Tibial artery (tissue), 4 donors: ENCODE data around the gene KLHL22.

ENCODE experiments used
- DNase-seq, 2 donors: peaks; one replicate each; pipeline ENCODE4 v3.0.0-alpha.2; 2019
- H3K27ac ChIP-seq, 2 donors: fragments of 200-600 bp; sonication (generic) in 1 of 2; 1 replicate in 1 of 2; 2 replicates in 1 of 2; pipeline ENCODE4 v1.5.1; 2018 to 2019; ENCODE audit warnings: mild to moderate bottlenecking in 1 of 2
- H3K27me3 ChIP-seq, 2 donors: fragments of 200-600 bp; sonication (generic) in 1 of 2; one replicate each; pipeline versions ENCODE4 v1.5.1 to v1.6.0; 2016 to 2019
- H3K36me3 ChIP-seq, 3 donors: fragments of 200-600 bp; sonication (generic) in 2 of 3; one replicate each; pipeline ENCODE4 v1.5.1; 2016 to 2019; ENCODE audit warnings: mild to moderate bottlenecking in 2 of 3
- H3K4me1 ChIP-seq, 4 donors: fragments of 200-600 bp; sonication (generic) in 2 of 4; 1 replicate in 3 of 4; 2 replicates in 1 of 4; pipeline ENCODE4 v1.5.1; 2016 to 2019
- H3K4me3 ChIP-seq, 2 donors: fragments of 200-600 bp; sonication (generic) in 1 of 2; 1 replicate in 1 of 2; 2 replicates in 1 of 2; pipeline ENCODE4 v1.5.1; 2018 to 2019; ENCODE audit warnings: mild to moderate bottlenecking in 2 of 2
- H3K9me3 ChIP-seq, 3 donors: fragments of 200-600 bp; sonication (generic) in 1 of 3; one replicate each; pipeline ENCODE4 v1.5.1; 2016 to 2019
- intact Hi-C: fragments of 100-400 bp; cut with DNase I; formaldehyde crosslinking; loops from one replicate; pipeline ENCODE4 v1.15.0; 2023; ENCODE audit warnings: low total_unique reads
- TF ChIP-seq, protein P1 (sequence below), 2 experiments: fragments of 200-600 bp in 1 of 2; fragments of 450-650 bp in 1 of 2; IDR thresholded peaks; one replicate each; pipeline ENCODE4 v1.5.1; 2017 to 2019; ENCODE audit warnings: antibody characterized with exemption in 2 of 2, mild to moderate bottlenecking in 1 of 2, moderate library complexity in 1 of 2

Gene KLHL22

DNA sequence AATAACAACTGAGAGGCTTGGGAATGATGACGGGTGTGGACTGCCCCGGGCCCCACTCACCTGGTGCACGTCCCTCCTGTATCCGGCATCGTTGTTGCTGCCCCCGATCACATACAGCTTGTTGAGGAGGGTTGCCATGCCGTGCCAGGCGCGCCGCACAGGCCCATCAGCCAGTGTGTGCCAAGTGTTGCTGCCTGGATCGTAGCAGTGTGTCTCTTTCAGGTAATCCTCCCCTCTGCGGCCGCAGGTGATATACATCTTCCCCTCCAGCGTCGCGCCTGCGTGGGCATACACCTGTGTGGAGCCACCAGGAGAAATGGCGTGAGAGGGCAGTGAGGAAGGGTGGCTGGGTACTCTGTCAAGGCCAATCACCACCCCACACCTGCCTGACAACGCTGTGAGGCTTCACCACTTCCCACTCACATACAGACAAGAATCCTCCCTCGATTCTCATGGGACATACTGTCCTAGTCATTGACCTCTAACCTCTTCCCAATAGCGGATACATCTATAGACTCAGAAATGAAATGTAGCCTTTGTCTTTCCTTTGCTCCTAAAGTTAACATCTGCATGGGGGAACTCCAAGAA is 49.1 kb downstream of the KLHL22 start:
- no peaks in the 10 kb centered on the region for H3K9me3 ChIP-seq
- intact Hi-C loops = no loop called here
- TF ChIP-seq, protein P1, sequence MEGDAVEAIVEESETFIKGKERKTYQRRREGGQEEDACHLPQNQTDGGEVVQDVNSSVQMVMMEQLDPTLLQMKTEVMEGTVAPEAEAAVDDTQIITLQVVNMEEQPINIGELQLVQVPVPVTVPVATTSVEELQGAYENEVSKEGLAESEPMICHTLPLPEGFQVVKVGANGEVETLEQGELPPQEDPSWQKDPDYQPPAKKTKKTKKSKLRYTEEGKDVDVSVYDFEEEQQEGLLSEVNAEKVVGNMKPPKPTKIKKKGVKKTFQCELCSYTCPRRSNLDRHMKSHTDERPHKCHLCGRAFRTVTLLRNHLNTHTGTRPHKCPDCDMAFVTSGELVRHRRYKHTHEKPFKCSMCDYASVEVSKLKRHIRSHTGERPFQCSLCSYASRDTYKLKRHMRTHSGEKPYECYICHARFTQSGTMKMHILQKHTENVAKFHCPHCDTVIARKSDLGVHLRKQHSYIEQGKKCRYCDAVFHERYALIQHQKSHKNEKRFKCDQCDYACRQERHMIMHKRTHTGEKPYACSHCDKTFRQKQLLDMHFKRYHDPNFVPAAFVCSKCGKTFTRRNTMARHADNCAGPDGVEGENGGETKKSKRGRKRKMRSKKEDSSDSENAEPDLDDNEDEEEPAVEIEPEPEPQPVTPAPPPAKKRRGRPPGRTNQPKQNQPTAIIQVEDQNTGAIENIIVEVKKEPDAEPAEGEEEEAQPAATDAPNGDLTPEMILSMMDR (IDR thresholded peaks at IDR 0.05) = no peak
- H3K27me3 ChIP-seq = no peaks in the 10 kb centered on the region
- no peaks in the 10 kb centered on the region for H3K4me1 ChIP-seq
- H3K36me3 ChIP-seq = peaks cover 15 to 68% (median 25%) of the 10 kb centered on the region in 3 donors
- no peak overlapping the region for H3K4me3 ChIP-seq
- DNase-seq = no peak
- H3K27ac ChIP-seq = no peak overlapping the region

DNA sequence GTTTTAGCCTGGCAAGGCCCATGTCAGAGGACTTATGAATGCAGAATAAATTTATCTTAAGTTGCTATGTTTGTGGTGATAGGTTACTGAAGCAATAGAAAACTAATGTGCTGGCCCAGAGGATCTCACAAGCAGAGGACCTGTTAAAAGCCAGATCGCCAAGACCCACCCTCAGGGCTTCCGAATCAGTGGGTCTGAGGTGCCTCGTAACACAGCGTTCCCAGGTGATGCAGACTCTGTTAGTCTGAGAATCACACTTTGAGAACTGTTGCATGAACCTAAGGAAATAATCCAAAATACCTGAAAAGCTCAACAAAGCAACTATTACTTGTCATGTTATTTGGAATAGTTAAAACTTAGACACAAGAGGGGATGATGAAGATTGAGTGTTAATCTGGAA is 51.3 kb downstream of the KLHL22 start:
- TF ChIP-seq, protein P1 (IDR thresholded peaks at IDR 0.05) = no peak
- H3K9me3 ChIP-seq = no peaks in the 10 kb centered on the region
- no peaks in the 10 kb centered on the region for H3K27me3 ChIP-seq
- H3K27ac ChIP-seq = no peak overlapping the region
- intact Hi-C loops = no loop called here
- H3K4me1 ChIP-seq = peaks cover 0 to 2% (median 0%) of the 10 kb centered on the region in 4 donors
- no peak for DNase-seq
- H3K4me3 ChIP-seq = no peak overlapping the region
- peaks cover 15 to 54% (median 25%) of the 10 kb centered on the region in 3 donors for H3K36me3 ChIP-seq

DNA sequence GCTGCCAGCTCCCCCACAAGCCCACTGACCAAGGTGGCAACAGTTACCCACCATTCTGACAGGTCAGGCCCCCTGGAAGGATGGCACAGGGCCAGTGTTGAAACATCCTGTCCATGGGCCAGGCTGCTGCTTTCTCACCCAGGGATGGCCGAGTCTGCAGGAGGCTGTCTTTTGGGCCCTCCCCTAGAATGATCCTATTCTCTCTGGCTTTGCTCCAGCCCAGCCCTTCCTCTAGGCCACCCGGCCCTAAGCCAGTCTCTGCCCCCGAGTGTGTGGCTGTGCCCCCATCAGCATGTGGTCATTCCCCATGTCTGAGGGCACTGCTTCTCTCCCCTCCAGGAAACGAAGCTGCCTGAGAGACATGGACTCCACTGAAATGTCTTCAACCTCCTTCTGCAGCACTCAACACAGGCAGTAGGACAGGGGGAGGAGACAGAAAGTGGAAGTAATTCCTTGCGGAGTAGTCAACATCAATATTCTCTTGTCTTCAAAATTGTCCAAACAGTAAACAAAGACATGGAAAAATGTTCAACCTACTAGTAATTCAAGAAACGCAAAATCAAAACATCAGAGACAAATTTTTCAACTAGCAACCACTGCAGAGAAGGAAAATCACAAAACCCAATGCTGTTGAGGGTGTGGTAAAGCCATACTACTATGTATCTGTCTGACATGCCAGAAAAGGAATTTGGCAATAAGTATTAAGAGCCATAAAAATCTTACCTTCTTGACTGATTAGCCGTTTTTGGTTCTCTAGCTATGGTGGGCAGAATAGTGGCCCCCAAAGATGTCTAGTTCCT is 52.9 kb downstream of the KLHL22 start:
- TF ChIP-seq, protein P1 (IDR thresholded peaks at IDR 0.05) = no peak
- H3K27ac ChIP-seq = peak overlapping the region in 1 of 2 donors; percentile 37
- intact Hi-C loops = no loop called here
- peaks cover 0 to 15% (median 11%) of the 10 kb centered on the region in 4 donors for H3K4me1 ChIP-seq
- H3K27me3 ChIP-seq = no peaks in the 10 kb centered on the region
- peak in 1 of 2 donors; percentile 57 for DNase-seq
- no peak overlapping the region for H3K4me3 ChIP-seq
- H3K36me3 ChIP-seq = peaks cover 15 to 54% (median 25%) of the 10 kb centered on the region in 3 donors
- H3K9me3 ChIP-seq = no peaks in the 10 kb centered on the region

DNA sequence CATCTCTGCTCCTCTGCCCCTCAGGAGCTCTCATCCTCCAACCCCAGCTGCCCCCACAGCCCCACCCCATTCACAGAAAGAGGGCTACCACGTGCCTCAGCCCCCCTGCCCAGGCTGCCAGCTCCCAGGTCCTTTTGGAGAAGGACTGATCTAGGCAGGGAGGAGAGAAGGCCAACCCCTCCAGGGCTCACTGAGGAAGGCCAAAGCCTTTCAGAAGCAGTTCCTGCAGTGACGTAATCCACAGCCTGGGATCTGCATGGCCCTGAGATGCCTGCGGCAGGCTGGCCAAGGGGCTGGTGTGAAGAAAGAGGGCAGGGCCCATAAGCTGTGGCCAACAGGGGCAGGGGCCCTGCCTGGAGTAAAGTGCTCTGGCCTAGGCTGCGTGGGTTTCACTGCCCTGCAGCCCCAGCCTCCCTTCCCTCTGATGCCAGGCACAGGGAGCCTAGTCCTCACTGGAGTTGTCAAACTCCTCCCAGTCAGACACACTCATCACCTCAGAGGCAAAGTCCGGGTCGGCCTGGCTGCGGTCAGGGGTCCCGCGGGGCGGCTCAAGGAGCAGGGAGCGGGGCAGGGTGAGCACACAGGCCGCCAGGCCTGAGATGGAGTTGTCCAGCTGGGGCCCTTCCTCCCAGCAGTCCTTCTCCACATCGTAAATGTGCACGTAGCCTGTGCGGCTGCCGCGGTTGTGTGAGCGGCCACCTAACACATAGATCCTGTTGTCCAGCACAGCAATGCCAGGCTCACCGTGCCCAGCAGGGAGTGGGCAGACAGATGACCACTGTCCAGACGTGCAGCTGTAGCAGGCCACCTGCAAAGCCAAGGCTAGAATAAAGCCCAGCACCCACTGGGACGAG is 53.7 kb downstream of the KLHL22 start:
- intact Hi-C loops = no loop called here
- peaks cover 15 to 54% (median 25%) of the 10 kb centered on the region in 3 donors for H3K36me3 ChIP-seq

More for the DNA sequence above, 53.7 kb downstream of the KLHL22 start:
- TF ChIP-seq, protein P1 (IDR thresholded peaks at IDR 0.05) = no peak
- Histone ChIP-seq H3K27me3 (no peaks in the 10 kb centered on the region), H3K27ac (peak overlapping the region in 1 of 2 donors; percentile 37), H3K4me3 (no peak overlapping the region), H3K4me1 (peaks cover 0 to 20% (median 11%) of the 10 kb centered on the region in 4 donors), H3K9me3 (no peaks in the 10 kb centered on the region)
- DNase-seq = peak in 1 of 2 donors; percentile 64
